ENCODE data around the gene DMWD. TPM values are rescaled to one million over a fixed set of nuclear protein-coding genes. Genes with fewer than 3 reads are reported as not detected.
A peak's percentile ranks its signal among the peaks of the same experiment; 100 is the strongest.

The DMWD gene
- total RNA-seq, 1 experiment from 2014 or later: 37.8 TPM

- Histone ChIP-seq H3K27ac (ENCODE audit: low read length) (no peak overlapping the region), H3K4me3 (ENCODE audit: low read length) (peak overlapping the region; percentile 95), H3K4me2 (ENCODE audit: low read depth, low read length, poor library complexity, severe bottlenecking) (peak overlapping the region; percentile 100), H3K79me2 (ENCODE audit: low read length) (no peaks in the 10 kb centered on the region), H3K4me1 (ENCODE audit: low read length) (peaks cover 24% of the 10 kb centered on the region), H3K27me3 (ENCODE audit: low read length) (no peaks in the 10 kb centered on the region), H3K9me2 (replicated peaks; ENCODE audit: insufficient read depth, low read length) (no peaks in the 10 kb centered on the region), H3K9ac (ENCODE audit: low read length) (peak overlapping the region; percentile 95), H2AFZ (ENCODE audit: low read length) (no peak overlapping the region), H3K9me3 (ENCODE audit: low read length) (no peaks in the 10 kb centered on the region), H3K36me3 (ENCODE audit: insufficient read depth, low read length) (no peaks in the 10 kb centered on the region), H4K20me1 (ENCODE audit: insufficient read depth, low read depth, low read length) (0 out of 2 replicates have a peak, but pooled peaks cover 4% of the 10 kb centered on the region)
- DNase-seq: no peak
Observed at GRCh38 chr19:45767881-45768654, 24.6 kb downstream of the DMWD start.

- no peaks in the 10 kb centered on the region for H3K9me3 ChIP-seq (ENCODE audit: low read length)
- H4K20me1 ChIP-seq (ENCODE audit: insufficient read depth, low read depth, low read length): 0 out of 2 replicates have a peak, but pooled peaks cover 4% of the 10 kb centered on the region
- H3K4me3 ChIP-seq (ENCODE audit: low read length): no peak overlapping the region
- H3K36me3 ChIP-seq (ENCODE audit: insufficient read depth, low read length): no peaks in the 10 kb centered on the region
- H3K4me2 ChIP-seq (ENCODE audit: low read depth, low read length, poor library complexity, severe bottlenecking): no peak overlapping the region
- H3K9me2 ChIP-seq (replicated peaks; ENCODE audit: insufficient read depth, low read length): no peaks in the 10 kb centered on the region
- H3K27ac ChIP-seq (ENCODE audit: low read length): no peak overlapping the region
- H2AFZ ChIP-seq (ENCODE audit: low read length): no peak overlapping the region
- H3K9ac ChIP-seq (ENCODE audit: low read length): no peak overlapping the region
- no peaks in the 10 kb centered on the region for H3K27me3 ChIP-seq (ENCODE audit: low read length)
- H3K79me2 ChIP-seq (ENCODE audit: low read length): no peaks in the 10 kb centered on the region
- peaks cover 24% of the 10 kb centered on the region for H3K4me1 ChIP-seq (ENCODE audit: low read length)
- DNase-seq: no peak
Observed at GRCh38 chr19:45767410-45767880, 25.2 kb downstream of the DMWD start.

DNA sequence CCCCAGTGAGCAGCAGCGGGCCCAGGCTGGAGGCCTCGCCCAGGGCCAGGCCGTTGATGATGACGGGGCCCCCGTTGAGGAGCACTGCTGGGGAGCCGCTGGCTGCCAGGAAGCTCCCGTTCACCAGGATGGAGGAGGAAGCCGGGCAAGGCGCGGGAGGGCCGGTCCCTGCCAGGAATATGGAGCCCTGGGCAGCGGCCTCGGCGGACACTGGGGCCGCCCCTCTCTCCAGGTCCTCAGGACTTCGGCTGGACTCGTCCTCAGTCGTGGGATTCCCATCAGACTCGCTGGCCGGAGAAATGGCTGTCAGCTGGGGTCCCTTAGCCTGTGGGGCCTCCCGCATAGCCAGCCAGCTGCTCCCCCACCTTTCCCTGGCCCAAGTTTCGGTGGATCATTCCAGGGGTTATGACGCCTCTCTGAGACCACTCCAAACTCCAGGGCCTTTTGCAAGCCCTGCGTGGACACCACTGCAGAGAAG, 25.7 kb downstream of the DMWD start:
- H3K4me3 ChIP-seq (ENCODE audit: low read length): no peak overlapping the region
- H3K9me2 ChIP-seq (replicated peaks; ENCODE audit: insufficient read depth, low read length): no peaks in the 10 kb centered on the region
- H3K9ac ChIP-seq (ENCODE audit: low read length): no peak overlapping the region
- H3K79me2 ChIP-seq (ENCODE audit: low read length): no peaks in the 10 kb centered on the region
- no peaks in the 10 kb centered on the region for H3K36me3 ChIP-seq (ENCODE audit: insufficient read depth, low read length)
- no peak overlapping the region for H3K4me2 ChIP-seq (ENCODE audit: low read depth, low read length, poor library complexity, severe bottlenecking)
- H3K27me3 ChIP-seq (ENCODE audit: low read length): no peaks in the 10 kb centered on the region
- H2AFZ ChIP-seq (ENCODE audit: low read length): no peak overlapping the region
- 0 out of 2 replicates have a peak, but pooled peaks cover 4% of the 10 kb centered on the region for H4K20me1 ChIP-seq (ENCODE audit: insufficient read depth, low read depth, low read length)
- H3K27ac ChIP-seq (ENCODE audit: low read length): no peak overlapping the region
- H3K9me3 ChIP-seq (ENCODE audit: low read length): no peaks in the 10 kb centered on the region
- no peak for DNase-seq
- H3K4me1 ChIP-seq (ENCODE audit: low read length): peaks cover 24% of the 10 kb centered on the region

DNA sequence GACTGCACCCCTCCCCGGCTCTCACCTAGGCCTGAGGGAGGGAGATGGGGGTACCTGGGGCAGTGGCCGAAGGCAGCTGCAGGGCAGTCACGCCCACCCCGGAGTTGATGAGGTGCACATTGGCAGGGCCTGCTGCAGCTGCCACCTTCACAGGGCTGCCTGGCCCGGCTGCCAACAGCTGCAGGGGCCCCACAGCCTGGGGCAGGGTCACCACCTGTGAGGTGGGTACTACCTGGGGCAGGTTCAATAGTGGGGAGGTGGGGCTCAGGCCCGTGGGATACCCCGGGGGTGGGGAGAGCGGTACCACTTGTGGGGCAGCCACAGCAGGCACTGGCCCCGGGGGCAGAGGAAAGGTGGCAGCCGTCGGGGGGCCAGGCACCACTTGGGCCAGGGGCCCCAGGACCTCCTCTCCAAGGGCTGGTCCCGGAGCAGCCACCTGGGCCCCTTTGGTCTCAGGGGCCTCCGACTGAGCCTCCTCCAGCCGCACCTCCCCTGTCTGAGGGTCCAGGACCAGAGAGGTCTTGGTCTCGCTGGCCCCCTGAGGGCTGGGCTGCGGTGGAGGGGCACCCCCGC, 26.3 kb downstream of the DMWD start:
- Histone ChIP-seq H3K4me1 (ENCODE audit: low read length) (peaks cover 24% of the 10 kb centered on the region), H4K20me1 (ENCODE audit: insufficient read depth, low read depth, low read length) (0 out of 2 replicates have a peak, but pooled peaks cover 4% of the 10 kb centered on the region), H3K4me3 (ENCODE audit: low read length) (no peak overlapping the region), H3K9ac (ENCODE audit: low read length) (no peak overlapping the region), H3K27ac (ENCODE audit: low read length) (no peak overlapping the region), H3K9me3 (ENCODE audit: low read length) (no peaks in the 10 kb centered on the region), H3K36me3 (ENCODE audit: insufficient read depth, low read length) (no peaks in the 10 kb centered on the region), H3K9me2 (replicated peaks; ENCODE audit: insufficient read depth, low read length) (no peaks in the 10 kb centered on the region), H3K4me2 (ENCODE audit: low read depth, low read length, poor library complexity, severe bottlenecking) (no peak overlapping the region), H3K27me3 (ENCODE audit: low read length) (no peaks in the 10 kb centered on the region), H3K79me2 (ENCODE audit: low read length) (no peaks in the 10 kb centered on the region), H2AFZ (ENCODE audit: low read length) (no peak overlapping the region)
- no peak for DNase-seq

GRCh38 chr19:45765702-45766295, 26.8 kb downstream of the DMWD start:
- DNase-seq: no peak

GRCh38 chr19:45764945-45765701, 27.5 kb downstream of the DMWD start:
- no peaks in the 10 kb centered on the region for H3K9me3 ChIP-seq (ENCODE audit: low read length)
- H3K4me3 ChIP-seq (ENCODE audit: low read length): no peak overlapping the region
- no peak overlapping the region for H3K4me2 ChIP-seq (ENCODE audit: low read depth, low read length, poor library complexity, severe bottlenecking)
- no peaks in the 10 kb centered on the region for H3K79me2 ChIP-seq (ENCODE audit: low read length)
- H4K20me1 ChIP-seq (ENCODE audit: insufficient read depth, low read depth, low read length): 0 out of 2 replicates have a peak, but pooled peaks cover 4% of the 10 kb centered on the region
- no peak overlapping the region for H3K27ac ChIP-seq (ENCODE audit: low read length)
- no peak for DNase-seq
- no peaks in the 10 kb centered on the region for H3K27me3 ChIP-seq (ENCODE audit: low read length)
- H3K9ac ChIP-seq (ENCODE audit: low read length): no peak overlapping the region
- H2AFZ ChIP-seq (ENCODE audit: low read length): no peak overlapping the region
- H3K4me1 ChIP-seq (ENCODE audit: low read length): peaks cover 17% of the 10 kb centered on the region
- no peaks in the 10 kb centered on the region for H3K9me2 ChIP-seq (replicated peaks; ENCODE audit: insufficient read depth, low read length)
- no peaks in the 10 kb centered on the region for H3K36me3 ChIP-seq (ENCODE audit: insufficient read depth, low read length)

More at GRCh38 chr19:45765702-45766295, 26.8 kb downstream of the DMWD start:
- Histone ChIP-seq H3K4me1 (ENCODE audit: low read length) (peaks cover 21% of the 10 kb centered on the region), H3K4me3 (ENCODE audit: low read length) (no peak overlapping the region), H3K27me3 (ENCODE audit: low read length) (no peaks in the 10 kb centered on the region), H3K4me2 (ENCODE audit: low read depth, low read length, poor library complexity, severe bottlenecking) (no peak overlapping the region), H4K20me1 (ENCODE audit: insufficient read depth, low read depth, low read length) (0 out of 2 replicates have a peak, but pooled peaks cover 4% of the 10 kb centered on the region), H3K9me2 (replicated peaks; ENCODE audit: insufficient read depth, low read length) (no peaks in the 10 kb centered on the region), H3K9ac (ENCODE audit: low read length) (no peak overlapping the region), H3K27ac (ENCODE audit: low read length) (no peak overlapping the region), H3K36me3 (ENCODE audit: insufficient read depth, low read length) (no peaks in the 10 kb centered on the region), H3K9me3 (ENCODE audit: low read length) (no peaks in the 10 kb centered on the region), H2AFZ (ENCODE audit: low read length) (no peak overlapping the region), H3K79me2 (ENCODE audit: low read length) (no peaks in the 10 kb centered on the region)

DNA sequence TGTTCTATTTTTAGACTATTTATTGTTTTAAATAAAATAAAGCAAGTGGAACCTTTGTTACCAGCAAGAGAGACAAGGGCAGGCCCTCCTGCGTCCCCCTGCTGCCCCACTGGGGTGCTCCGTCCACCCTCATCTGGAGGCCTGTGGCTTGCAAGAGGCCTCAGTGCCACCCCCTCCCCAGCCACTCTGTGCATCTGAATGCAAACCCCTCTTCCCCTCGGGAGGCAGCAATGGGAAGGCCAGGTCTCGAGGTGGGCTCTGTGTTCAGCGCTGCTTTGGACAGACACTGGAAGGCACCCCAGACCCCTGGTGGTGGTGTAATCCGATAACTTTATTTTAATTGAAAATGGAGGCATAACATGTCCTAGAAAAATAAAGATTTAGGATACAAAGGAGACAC, 28.2 kb downstream of the DMWD start:
- Histone ChIP-seq H3K4me3 (ENCODE audit: low read length) (no peak overlapping the region), H3K9me3 (ENCODE audit: low read length) (no peaks in the 10 kb centered on the region)

More for the DNA sequence above, 28.2 kb downstream of the DMWD start:
- no peak for DNase-seq
- Histone ChIP-seq H3K4me2 (ENCODE audit: low read depth, low read length, poor library complexity, severe bottlenecking) (no peak overlapping the region), H3K27me3 (ENCODE audit: low read length) (no peaks in the 10 kb centered on the region), H4K20me1 (ENCODE audit: insufficient read depth, low read depth, low read length) (no peaks in the 10 kb centered on the region), H3K36me3 (ENCODE audit: insufficient read depth, low read length) (no peaks in the 10 kb centered on the region), H3K9ac (ENCODE audit: low read length) (no peak overlapping the region), H2AFZ (ENCODE audit: low read length) (no peak overlapping the region), H3K27ac (ENCODE audit: low read length) (no peak overlapping the region), H3K9me2 (replicated peaks; ENCODE audit: insufficient read depth, low read length) (no peaks in the 10 kb centered on the region), H3K79me2 (ENCODE audit: low read length) (no peaks in the 10 kb centered on the region), H3K4me1 (ENCODE audit: low read length) (peaks cover 10% of the 10 kb centered on the region)
